HG02943 (cell line): ENCODE measurements around the gene ZNF777.
"Not testable (repeated sequence)": the region's sequence is repeated elsewhere in the genome, so short reads cannot be mapped to it uniquely, and the experiment has no call there.

ENCODE experiments used
- ATAC-seq: cut with Tn5 transposase; IDR thresholded peaks from one replicate; pipeline ENCODE4 v1.9.1; 2021; ENCODE audit warnings: mild to moderate bottlenecking, low read depth, moderate library complexity; ENCODE audit not compliant: unreplicated experiment

The ZNF777 gene

DNA sequence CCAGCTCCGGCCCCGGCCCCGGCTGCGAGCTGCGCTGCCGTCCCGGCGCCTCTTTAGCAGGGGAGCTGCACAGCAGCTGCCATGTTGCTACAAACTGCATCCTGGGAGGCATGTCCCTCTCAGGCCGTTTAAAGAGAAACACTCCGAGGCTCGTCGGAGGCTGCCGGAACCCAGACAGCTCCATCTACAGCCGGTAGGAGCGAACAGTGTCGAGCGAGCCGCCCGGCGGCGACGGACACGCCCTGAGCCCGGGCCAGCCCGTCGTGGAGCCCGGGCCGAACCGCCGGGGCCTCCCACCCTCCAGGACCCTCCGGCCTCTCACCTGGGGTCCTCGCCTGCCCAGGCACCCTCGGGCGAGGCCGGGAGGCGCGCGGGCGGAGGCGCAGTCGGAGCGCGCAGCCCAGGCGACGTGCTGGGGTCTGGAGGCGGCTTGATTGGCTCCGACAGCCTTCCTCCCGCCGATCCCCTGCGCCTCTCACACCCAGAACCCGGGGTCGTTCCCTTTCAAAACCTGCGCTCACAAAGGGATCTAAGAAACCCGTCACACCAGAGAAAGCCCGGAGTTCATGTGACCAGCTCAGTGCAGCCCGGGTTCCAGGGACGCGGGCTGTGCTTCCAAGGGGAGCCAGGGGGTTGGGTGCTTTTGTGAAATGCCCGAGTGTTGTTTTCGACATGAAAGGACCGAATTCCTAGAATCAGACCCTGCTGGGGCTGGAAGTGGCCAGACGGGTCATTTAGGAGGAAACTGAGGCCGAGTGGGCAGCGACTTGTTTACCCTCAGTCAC is at the start of gene ZNF777:
Gene ZNF777 (minus strand): TSS at position 570 of the 785 bp plus-strand sequence. CDS start 5,040 bp downstream, outside the sequence.
- peak; percentile 98 for ATAC-seq

DNA sequence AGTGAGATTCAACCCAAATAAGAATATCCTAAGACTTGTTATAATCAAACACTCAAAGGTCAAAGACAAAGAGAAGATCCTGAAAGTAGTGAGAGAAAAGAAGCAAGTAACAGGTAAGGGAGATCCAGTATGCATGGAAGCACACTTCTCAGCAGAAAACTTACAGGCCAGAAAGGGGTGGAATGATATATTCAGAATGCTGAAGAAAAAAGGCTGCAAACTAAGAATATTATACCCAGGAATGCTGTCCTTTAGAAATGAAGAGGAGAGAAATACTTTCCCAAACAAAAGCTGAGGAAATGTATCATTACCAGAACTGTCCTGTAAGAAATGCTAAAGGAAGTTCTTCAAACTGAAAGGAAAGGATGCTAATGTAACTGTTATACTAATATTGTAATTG is 49.4 kb upstream of the ZNF777 start:
- ATAC-seq: no peak

DNA sequence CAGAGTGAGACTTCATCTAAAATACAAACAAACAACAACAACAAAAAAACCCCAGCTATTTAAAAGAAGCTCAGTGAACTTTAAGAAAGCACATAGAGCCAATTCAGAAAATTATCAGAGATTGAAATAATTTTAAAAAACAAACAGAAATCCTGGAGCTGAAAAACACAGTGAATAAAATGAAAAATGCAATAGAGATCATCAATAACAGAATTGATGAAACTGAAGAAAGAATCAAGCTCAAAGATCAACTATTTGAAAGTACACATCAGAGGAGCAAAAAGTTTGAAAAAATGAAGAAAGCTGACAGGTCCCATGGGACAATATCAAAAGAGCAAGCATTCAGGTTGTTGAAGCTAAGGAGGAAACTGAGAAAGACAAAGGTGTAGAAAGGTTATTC is 48.9 kb upstream of the ZNF777 start:
- ATAC-seq: no peak

DNA sequence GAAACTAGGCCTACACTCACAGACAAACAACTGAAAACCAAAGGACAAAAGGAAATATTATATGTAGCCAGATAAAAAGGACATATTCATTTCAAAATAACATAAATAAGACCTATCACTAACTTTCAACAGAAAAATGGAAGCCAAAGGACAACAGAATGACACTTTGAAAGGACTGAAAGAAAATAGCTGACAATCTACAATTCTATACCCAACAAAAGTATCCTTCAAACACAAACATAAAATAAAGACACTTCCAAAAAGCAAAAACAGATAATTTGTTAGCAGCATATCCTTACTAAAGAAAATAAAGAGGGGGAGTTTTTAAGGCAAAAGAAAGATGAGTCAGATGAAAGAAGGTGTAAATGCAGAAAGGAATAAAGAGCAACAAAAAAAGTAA is 44.7 kb upstream of the ZNF777 start:
- no peak for ATAC-seq

DNA sequence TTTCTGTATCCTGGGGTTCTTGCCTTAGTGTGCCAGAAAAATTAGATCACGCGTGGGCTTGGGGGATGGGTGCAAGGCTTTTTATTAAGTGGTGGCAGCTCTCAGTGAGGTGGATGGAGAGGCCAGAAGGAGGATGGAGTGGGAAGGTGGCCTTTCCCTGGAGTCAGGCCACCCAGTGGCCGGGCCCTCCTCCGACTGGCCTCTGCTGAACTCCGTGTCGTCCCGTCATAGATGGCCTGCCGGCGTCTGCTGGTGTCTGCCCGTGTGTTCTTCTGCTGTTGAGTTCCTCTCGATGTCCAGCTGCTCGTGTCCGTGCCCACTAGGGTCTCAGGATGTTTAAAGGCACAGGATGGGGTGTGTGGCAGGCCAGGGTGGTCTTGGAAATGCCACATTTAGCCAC is 40.8 kb upstream of the ZNF777 start:
- no peak for ATAC-seq

DNA sequence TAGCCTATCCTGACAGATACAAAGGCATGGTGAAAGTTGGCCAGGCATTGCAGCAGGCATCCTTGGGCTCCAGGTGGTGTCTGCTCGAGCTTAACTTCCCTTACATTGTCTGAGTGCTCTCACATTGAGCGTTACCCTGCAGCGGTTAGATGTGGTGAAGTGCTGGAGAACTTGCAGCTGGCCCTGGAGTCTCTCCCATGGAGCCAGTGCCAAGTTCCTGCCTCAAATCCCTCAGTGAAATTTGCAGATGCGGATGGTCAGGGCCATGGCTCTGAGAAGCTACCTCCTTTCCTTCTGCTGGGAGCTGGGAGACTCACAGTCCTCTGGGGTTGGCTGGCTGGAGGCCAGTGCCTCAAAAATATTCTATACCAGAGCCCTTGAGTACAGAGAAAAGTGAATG is 40.0 kb upstream of the ZNF777 start:
- ATAC-seq: no peak

DNA sequence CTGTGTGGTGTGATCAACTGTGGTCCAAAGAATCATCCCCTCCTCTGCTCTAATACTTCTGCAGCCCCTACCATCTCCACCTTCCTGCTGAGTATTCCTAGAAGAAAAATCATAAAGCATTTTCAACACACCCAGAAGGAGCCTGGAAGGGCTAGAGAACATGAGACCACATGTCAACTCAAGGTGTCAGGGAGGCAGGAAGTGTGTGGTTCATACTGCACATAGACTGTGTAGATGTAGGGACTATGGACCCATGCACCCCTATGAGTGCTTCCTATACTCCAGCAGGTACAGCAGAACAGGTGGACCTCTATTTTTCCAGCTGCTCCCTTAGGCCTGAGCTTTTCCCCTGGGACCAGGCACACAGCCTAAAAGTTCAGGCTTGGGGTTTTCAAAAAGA is 39.3 kb upstream of the ZNF777 start:
- no peak for ATAC-seq

DNA sequence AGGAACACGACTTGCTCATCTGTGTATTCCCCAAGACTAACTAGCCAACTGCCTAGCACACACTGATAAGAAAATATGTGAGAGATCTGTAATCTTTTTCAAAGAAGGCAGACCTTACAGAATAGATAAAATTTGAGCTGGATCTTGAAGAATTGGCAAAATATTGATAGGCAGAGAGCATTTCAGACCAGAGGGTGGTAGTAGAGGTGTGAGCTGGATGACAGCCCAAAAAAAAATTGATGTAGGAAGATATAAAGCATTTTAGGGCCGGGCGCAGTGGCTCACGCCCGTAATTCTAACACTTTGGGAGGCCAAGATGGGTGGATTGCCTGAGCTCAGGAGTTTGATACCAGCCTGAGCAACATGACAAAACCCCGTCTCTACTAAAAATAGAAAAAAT is 37.9 kb upstream of the ZNF777 start:
- no peak for ATAC-seq

DNA sequence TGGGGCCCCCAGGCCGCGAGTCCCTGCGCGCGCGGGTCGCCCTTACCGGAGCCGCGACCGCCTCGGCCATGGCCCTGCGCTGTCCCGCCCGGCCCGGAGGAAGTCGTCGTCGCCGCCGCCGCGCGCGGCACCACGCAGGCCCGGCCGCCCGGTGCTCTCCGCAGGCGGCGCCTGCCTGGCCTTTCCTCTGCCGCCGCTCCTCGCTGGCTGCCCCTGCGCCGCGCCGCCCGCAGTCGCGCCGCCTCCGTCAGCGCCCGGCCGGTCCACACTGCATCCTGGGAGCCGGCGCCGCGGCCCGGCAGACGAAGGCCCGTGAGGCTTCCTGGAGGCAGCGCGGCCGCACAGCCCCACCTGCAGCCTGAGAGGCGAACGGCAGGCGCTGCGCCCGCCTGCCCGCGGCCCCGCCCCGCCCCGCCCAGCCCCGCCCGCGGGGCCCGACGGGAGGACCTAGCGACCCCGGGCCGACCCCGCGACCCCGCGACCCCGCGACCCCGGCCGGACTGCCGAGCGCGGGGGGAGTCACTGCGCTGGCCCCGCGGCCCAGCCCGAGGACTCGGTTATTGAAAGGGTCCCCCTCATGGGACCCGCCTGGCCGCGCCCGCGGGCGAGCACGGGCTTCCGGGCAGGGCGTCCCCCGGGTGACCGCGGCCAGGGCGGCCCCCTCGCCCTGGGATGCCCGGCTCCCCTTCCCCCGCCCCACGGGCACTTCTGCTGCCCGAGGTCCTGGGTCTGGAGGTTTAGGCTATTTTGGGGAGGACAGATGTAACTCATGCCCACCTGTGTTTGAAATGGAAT is 36.8 kb upstream of the ZNF777 start, which contains the start of gene ZNF746:
Gene ZNF746 (minus strand): TSS at position 343 of the 795 bp plus-strand sequence. CDS start 273 bp downstream, at position 70.
- peak; percentile 91 for ATAC-seq

DNA sequence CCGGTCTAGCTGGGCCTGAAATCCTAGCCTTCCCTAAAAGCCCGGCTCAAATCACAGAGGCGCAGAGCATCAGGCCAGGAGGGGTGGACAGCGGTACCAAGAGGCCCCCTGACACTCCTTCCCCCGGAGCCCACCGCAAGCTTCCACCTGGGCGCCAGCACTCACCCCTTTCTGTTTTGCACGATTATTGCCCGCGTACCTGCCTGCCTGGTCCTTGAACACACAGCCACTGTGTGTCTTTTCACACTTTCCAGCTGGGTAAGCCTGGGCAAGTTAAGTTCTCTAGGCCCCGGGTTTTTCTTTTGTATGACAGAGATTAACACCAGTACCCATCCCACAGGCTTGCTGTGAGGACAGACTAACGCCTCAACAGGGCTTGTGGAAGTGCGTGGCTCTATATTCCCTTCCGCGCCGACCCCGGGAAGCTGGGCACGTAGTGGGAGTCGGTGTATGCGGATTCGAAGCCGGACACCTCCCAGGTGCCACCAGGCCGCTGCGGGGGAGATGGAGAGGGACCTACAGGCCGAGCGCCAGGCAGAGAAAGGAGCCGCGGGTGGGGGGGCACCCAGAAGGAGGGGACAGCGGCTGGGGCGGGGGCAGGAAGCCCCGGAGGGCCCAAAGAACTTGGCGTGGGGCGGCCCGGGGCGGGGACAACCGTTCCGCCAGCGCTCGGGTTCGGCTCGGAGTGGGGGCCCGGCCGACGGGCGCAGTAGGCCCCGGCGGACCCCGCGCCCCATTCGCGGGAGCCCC is 36.0 kb upstream of the ZNF777 start:
- peak; percentile 24 for ATAC-seq

DNA sequence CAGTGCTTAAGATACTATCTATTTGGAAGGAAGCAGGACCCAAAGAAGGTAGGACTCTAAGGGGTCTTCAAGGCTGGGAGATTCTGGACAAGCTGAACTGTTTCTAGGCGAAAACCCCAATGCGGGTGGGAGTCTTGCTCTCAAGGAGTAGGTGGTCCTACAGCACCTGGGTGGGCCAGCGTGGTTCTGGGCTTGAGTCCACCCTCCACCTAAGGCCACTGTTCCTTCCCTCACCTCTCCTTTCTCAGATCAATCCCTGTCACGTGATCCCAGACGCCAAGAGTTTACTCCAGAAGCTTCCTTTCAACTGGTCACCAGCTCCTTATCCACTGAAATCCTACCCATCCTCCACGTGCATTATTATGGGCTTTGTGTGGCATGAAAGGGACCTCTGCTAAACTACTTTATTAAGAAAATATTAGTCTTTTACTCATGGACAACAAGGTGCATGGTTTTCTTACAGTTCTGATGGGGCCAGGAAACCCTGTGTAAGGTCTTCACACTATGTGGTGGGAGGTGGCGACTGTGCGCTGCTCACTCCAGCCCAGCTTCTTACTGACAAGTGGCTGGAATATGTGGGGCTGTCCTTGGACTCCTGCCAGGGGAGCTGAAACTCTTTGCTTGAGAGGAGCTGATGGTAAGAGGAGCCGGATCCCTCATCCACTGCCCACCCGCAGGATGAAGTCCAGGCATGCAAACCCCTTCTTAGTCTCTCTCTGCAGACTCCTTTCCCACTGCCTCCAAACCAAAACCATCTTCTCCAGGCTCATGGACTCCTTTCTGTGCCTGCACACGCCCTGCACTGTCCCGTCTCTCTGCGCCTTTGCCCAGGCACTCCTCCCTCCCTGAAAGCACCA is 35.2 kb upstream of the ZNF777 start:
- no peak for ATAC-seq

DNA sequence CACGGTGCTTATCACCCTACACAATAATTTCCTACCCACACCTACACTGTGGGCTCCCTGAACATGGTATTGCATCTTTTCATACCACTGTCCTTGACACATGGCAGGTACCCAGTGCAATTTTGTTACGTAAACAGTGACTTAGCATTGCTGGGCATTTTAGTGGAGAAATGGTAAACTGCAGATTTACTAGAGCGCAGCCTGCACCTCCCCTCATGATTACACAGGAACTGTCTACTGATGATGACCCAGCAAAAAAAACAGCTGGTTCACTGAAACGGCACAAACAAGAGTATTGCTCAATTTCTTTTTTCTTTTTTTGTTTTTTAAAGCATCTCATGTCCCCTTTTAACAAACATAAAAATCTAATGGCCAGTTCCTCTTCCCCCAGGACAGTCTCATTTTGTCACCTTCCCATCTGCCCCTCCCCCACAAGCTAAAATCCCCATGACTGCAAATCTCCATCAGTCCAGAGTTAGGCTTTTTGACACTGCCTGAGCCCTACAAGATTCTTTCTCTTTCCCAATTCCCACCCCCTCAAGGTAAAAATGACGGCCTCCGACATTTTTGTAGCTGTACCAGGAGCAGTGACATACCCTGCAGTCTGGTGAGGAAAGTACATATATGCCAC is 34.0 kb upstream of the ZNF777 start:
- no peak for ATAC-seq

DNA sequence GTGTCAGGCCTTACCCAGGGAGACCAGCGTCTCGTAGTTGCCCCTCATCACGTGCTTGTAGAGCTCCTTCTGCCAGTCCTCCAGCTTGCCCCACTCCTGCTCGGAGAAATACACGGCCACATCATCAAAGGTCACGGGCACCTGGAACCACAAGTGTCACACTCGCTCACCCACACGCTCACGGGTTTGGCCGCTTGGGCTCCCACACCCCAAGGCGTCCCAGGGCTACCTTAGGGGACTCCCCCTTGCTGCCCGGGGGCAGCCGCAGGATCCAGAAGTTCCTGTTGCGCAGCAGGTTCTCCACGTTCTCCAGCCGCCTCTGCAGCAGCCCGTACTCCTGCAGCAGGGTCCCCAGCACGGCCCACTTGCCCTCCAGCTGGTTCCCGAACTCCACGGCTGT is 33.1 kb upstream of the ZNF777 start:
- ATAC-seq: not testable (repeated sequence)

DNA sequence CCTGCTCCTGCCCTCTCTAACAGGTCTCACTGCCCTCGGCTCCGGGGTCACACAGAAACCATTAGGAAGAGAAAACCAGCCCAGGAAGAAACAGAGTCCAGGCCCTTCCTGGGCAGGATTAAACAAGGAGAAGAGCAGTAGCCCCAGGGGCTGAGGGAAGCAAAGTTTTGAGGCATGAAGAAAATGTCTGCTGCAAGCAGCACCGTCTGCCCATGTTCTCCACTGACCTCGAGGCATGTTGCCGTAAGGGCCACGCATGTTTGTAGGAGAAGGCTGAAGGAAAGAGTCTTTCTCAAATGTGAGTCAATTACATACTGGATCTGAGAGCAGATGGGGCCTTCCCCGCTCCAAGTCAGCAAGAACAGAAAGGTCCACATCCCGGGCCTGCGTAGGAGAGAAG is 32.5 kb upstream of the ZNF777 start:
- no peak for ATAC-seq

DNA sequence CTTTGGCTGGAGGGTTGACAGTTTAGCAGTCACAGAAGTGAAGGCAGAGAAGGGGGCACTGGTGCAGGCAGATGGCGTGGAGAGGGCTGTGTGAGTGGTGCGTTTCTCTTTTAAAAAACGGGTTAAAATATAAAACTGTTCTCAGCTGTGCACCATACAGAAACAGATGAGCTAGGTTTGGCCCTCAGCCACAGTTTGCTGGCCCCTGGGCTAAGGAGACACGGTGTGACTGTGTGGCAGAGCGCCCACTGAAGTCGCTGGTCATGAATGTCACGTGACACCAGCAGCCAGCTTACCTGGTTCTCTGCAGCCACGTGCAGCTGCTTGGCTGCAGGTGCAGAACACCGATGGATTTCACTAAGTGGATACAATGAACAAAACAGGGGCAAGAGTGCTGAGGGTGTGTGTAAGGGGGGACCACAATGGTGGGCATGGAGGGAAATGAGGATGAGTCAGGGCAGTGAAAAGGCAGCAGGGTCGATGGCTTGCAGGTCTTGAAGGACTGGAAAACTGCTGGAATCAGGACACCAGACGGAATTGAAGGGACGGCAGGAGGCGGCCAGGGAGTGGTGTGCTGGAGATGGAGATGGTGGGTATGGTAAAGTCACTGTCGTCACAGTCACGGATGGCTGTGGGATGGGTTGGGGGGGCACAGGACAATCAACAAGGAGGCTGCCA is 29.4 kb upstream of the ZNF777 start:
- ATAC-seq: no peak

DNA sequence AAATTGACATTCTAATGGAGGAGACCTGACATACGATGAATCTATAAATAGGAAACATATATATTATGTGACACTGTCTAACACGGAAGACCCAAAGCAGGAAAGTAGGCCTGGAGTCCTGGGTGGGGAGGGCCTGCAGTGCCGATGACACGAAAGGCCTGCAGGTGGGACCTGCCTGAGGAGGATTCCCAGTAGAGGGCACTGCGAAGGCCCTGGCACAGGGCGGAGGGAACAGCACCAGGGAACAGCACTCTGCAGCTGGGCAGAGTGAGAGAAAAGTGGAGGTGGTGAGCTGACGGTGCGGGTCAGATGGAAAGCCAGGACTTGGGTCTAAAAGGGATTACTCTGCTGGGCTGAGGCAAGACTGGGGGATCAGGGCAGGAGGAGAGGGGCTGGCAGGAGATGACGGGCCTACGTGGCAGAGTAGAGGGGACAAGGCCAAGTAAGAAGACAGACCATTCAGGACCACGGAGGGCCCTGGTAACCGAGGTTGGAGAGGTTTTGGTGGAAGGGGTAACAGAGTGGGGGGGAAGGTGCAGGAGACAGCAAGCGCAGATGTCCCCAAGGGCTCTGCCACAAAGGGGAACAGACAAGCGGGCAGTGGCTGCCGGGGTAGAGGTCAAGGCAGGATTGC is 28.6 kb upstream of the ZNF777 start:
- no peak for ATAC-seq

DNA sequence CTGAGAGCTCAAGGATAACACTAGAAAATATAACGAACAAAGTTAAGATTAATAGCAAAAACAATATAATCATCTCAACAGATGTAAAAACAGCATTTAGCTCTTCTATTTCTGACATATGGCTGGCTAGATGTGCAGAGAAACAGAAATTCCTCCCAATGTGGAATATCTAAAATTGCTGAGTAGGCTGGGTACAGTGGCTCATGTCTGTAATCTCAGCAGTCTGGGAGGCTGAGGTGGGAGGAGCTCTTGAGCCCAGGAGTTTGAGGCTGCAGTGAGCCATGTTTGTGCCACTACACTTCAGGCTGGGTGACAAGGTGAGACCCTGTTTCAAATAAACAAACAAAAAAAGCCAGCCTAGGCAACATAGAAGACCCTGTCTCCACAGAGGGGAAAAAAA is 18.7 kb upstream of the ZNF777 start:
- no peak for ATAC-seq

DNA sequence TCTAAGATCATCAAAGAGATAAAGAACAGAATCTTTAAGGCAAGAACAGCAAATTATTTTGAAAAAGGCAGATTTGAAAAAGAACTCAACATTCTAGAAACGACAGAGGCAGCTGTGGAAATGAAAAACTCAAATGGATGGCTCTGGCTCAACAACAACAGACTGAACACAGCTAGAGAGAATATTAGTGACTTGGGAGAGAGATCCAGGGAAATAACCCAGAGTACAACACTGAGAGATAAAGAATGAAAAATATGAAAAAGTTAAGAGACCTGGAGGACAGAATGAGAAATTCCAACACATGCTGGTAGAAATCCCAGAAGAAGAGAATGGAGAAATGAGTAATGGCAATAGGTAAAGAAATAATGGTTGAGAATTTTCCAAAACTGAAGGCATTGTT is 17.9 kb upstream of the ZNF777 start:
- no peak for ATAC-seq
